ENCODE data around the gene CHRNA3.
A peak's percentile ranks its signal among the peaks of the same experiment; 100 is the strongest.
"Not testable (repeated sequence)": the region's sequence is repeated elsewhere in the genome, so short reads cannot be mapped to it uniquely, and the experiment has no call there.

The CHRNA3 gene

GRCh38 chr15:78619022-78619950 is 1.5 kb downstream of the CHRNA3 start:
- DNase-seq = no peak
- intact Hi-C loops (cut with DNase I) = loop anchor here (5.0 kb wide), 1 partner anchor 133 kb away; no protein-coding TSS in a partner anchor

DNA sequence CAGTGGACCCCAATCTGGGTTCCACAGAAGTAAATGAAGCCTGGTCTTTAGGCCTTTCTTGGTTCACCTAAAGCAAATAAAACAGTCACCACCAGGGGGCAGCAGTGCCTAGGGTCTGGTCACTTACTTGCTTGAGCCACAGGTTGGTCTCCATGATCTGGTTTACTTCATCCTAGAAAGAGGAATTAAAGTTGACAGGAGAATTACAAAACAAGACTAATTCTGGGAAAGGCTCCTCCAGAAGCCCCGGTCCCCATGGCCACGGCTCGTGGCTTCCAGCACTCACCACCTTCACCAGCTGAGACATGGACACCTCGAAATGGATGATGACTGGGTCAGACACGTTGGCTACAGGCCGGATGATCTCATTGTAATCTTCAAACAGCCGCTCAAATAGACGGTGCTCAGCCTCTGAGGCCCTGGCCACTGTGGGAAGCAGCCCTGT is 2.3 kb downstream of the CHRNA3 start:
- DNase-seq = peak; percentile 64 to 95 (median 90)
- intact Hi-C loops (cut with DNase I) = loop anchor here (1.0 to 5.0 kb wide), 2 partner anchors 91 to 134 kb away; no protein-coding TSS in a partner anchor

- no peak for DNase-seq
- intact Hi-C loops (cut with DNase I) = loop anchor here (1.0 to 5.0 kb wide), 2 partner anchors 91 to 134 kb away; no protein-coding TSS in a partner anchor
These were observed 2.7 kb downstream of the CHRNA3 start for GRCh38 chr15:78618064-78618463.

DNA sequence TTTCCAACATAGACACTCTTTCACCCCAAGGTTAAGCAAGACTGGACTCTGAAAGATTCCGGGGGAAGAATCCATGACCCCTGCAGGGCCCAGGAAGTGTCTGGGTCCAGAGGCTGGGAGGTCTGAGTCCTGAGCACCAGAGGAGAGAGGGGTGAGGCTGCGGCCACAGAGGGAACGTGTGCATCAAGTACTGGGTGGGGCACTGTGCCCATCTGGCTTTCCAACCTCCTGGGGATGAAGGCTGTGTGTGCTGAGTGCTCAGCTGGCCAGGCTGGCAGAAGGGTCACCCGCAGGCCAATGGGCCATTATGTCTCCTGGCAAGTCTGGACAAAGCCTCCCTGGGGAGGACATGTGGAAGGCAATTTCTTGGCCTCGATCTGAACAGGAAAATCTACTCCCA is 3.3 kb downstream of the CHRNA3 start:
- DNase-seq = no peak
- intact Hi-C loops (cut with DNase I) = loop anchor here (5.0 kb wide), 1 partner anchor 135 kb away; no protein-coding TSS in a partner anchor

DNA sequence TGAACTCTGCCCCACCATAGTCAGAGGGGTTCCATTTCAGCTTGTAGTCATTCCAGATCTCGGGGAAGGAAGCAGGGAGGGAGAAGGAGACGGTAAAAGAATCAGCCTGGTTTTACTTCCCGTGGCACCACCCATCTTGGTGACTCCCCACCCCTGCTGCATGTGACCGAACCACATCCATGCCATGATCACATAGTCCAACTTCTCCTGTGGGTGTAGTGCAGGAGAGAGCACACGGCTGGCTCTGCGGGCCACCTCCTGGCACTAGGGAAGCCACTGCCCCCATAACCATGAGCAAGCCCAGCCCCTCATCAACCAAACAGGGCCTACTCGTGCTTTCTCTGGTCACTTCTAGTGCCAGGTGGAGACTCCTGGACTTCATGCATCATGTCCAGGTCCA is 3.7 kb downstream of the CHRNA3 start:
- no peak for DNase-seq
- intact Hi-C loops (cut with DNase I) = loop anchor here (5.0 kb wide), 1 partner anchor 135 kb away; no protein-coding TSS in a partner anchor

DNA sequence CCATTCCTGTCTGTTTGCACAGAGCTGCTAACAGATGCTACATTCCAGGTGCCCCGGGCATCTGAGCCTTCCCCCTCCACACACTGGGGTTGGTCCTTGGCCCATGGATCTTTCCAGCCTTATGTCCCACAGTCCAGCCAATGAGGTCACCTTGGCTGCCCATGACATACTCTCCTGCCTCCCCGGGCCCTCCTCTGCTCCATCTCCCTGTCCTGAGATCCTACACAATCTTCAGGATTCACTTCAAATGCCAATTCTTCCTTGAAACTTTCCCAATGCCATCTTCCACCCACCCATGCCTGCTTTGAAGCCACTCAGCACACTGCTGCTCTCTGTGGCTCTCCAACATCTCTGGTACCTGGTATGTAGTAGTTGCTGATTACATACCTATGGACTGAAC is 4.3 kb downstream of the CHRNA3 start:
- DNase-seq = no peak
- intact Hi-C loops (cut with DNase I) = loop anchor here (5.0 kb wide), 1 partner anchor 136 kb away; no protein-coding TSS in a partner anchor

GRCh38 chr15:78615151-78615589 is 5.6 kb downstream of the CHRNA3 start:
- DNase-seq = no peak
- intact Hi-C loops (cut with DNase I) = loop anchor here (5.0 kb wide), 1 partner anchor 137 kb away; no protein-coding TSS in a partner anchor

GRCh38 chr15:78614021-78614420 is 6.8 kb downstream of the CHRNA3 start:
- intact Hi-C loops (cut with DNase I) = no loop called here
- no peak for DNase-seq

- DNase-seq; intact Hi-C loops (cut with DNase I): not testable (repeated sequence)
These were observed 11.2 kb downstream of the CHRNA3 start for GRCh38 chr15:78609551-78609950.

DNA sequence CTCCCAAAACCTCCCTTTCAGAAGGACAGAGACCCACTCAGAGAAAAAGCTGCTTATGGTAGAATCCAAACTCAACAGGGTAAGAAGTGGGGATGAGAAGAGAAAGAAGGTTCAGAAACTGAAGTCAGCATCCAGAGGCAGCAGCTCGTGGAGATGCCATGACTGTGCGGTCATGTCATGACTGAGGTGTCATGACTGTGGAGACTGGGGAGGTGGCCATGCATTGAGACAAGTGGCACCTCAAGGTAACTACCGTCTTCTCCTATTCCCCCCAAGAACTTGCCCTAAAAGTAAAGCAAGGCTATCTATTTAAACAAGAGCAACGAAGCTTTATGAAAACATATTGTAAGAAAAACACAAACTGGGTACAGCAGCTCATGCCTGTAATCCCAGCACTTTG is 15.1 kb downstream of the CHRNA3 start:
- intact Hi-C loops (cut with DNase I) = no loop called here
- DNase-seq = no peak

DNA sequence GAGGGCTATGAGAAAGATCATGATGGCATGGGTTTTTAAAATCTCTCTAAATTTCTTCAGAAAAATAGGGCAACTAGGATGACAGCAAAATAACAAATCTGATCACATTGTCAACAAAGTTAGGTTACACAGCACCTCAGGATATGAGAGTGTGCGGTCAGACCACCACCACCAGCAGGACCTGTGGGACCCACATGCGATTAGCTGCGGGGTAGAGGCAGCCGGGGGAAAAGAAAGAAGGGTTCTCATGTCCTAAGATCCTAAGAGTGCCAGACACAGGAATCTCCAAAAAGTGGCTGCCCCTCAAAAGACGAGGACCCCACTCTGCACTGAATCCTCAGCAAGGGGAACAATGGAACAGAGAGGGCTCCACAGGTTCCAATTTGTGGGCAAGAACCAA is 15.6 kb downstream of the CHRNA3 start:
- intact Hi-C loops (cut with DNase I) = no loop called here
- no peak for DNase-seq

- intact Hi-C loops (cut with DNase I) = no loop called here
- no peak for DNase-seq
These were observed 16.4 kb downstream of the CHRNA3 start for GRCh38 chr15:78604420-78604819.

DNA sequence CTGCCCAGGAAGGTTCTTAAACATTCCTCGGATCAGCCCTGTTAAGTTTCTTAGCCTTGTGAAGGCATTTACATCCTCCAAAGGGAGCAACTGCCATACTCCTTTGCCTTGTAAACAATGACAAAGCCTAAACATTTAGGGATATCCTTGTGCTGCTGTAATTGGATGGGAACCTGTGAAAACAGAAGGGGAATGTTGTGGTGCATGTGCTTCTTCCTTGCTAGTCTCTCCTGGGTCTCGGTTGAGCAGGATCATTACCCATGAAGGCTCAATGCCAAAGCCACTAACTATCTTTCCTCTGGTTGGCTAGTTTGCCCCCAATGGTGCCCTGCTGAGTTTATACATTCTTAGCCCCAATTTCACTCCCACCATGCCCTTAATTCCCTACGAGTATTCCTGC is 17.3 kb downstream of the CHRNA3 start:
- DNase-seq = no peak
- intact Hi-C loops (cut with DNase I) = no loop called here

DNA sequence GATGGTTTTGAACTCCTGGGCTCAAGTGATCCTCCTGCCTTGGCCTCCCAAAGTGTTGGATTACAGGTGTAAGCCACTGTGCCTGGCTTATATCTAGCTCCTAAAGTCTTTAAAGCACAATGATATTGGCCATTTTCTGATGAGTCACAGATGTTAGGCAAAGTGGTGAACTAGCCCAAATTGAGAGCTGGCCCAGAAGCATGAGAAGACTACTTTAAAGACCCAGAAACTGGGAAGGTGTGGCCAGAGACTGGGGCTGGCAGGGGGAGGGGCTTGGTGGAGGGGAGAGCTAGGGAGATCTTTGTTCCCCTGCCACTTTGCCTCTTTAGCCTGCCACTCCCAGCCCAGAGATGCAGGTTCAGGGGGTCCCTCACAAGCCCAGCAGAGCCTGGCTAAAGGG is 21.6 kb downstream of the CHRNA3 start:
- intact Hi-C loops (cut with DNase I) = no loop called here
- DNase-seq = no peak

GRCh38 chr15:78598348-78598747 is 22.4 kb downstream of the CHRNA3 start:
- intact Hi-C loops (cut with DNase I) = no loop called here
- DNase-seq = no peak

DNA sequence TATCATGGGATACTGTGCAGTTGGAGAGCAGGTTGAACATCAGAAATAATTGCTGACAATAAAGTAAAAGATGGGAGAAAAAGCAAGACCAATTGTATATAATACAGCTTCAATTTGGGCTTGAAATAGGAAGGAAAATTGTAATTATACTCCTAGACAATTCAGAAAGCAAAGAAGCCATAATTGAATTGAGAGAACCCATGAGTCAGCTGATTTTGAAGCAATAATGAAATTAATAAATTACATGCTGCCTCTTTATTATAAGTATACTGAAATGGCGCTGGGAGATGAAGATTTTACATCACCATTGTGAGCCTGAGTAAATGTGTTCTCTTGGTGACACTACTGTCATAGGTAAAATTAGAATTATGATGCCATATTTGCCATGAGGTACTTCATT is 23.2 kb downstream of the CHRNA3 start:
- DNase-seq = no peak
- intact Hi-C loops (cut with DNase I) = no loop called here

DNA sequence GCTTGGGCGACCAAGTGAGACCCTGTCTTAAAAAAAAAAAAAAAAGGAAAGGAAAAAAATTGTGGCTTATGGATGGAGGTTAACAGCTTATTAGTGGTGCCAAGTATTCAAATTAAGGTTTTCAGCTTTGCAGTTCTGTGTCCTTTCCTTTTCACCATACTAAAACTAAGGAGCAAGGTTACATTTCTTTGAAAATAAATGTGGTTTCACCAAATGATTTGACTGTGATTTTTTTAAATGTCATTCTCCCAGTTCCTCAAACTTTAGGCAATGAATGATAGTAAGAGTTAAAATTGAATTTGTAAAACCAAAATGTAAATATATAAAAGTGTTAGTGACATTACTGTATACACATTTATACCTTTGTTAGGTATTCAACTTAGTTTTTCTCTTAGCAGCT is 45.9 kb downstream of the CHRNA3 start:
- intact Hi-C loops (cut with DNase I) = no loop called here
- DNase-seq = no peak

- no peak for DNase-seq
- intact Hi-C loops (cut with DNase I) = no loop called here
These were observed 47.4 kb downstream of the CHRNA3 start for GRCh38 chr15:78573416-78573815.

DNA sequence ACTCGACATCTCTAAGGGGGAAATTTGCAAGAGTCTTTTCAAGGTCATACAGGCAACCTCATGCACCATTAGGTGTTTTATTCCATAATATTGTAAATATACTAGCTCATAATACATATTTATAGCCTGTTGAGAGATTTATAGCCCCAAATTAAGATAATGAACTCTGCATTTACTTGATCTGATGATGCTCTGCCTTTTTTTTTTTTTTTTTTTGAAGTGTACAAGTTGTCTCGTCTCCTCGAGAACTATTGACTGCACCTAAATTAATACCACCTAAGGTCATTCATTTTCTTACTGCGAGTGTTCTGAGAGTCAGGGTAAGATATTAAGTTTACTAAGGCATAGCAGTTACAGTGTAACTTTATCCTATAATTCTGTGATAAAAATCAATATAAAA is 49.4 kb downstream of the CHRNA3 start:
- no peak for DNase-seq
- intact Hi-C loops (cut with DNase I) = no loop called here

- DNase-seq = no peak
- intact Hi-C loops (cut with DNase I) = no loop called here
These were observed 50.1 kb downstream of the CHRNA3 start for GRCh38 chr15:78570710-78571109.

DNA sequence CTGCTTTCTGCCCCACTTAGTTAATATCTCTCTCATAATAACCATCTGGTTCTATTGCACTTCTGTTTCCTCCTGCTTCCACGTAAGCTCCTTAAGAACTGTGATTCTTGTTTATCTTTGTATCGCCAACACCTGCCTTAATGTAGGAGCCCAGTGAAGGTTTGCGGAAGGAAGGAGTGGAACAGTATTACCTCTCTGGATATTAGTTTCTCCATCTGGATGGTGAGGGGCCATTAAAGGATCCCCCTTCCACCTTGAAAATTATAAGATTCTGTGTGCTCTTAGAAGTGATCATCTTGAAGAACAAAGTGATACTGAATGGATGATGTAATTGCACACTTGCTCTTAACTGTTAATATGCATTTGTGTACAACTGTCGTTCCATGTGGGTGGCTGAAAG is 53.3 kb downstream of the CHRNA3 start:
- intact Hi-C loops (cut with DNase I) = no loop called here
- DNase-seq = no peak
